ENCODE measurements around the gene MAPK7.
A peak's percentile ranks its signal among the peaks of the same experiment; 100 is the strongest.

The MAPK7 gene

DNA sequence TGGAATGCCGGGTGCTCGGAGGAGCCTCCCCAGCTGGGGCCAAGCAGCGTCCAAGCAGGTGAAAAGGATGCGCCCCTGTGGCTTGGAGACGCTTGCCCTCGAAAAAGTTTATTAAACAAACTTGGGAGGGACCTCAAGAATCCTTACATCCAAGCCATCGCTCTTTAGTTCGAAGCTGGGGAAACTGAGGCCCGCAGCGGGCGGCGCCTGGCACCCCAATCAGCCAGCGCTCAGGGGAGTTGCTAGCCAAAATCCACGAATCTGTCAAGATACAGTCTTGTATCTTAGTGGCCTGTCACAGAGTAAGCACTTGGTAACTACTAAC, 15.2 kb upstream of the MAPK7 start:
- ChIA-PET POLR2A (interaction anchor here (0.9 to 2.0 kb wide), 5 partner anchors 9 to 85 kb away, joined by 3 to 18 read pairs (median 8); partner anchors contain the start of gene MAPK7), CTCF (interaction anchor here (0.6 to 14.4 kb wide), 61 partner anchors 8 to 450 kb away, joined by 3 to 293 read pairs (median 6); partner anchors contain the start of genes MAPK7, MFAP4 and SLC47A1)
- H3K4me3 ChIP-seq (ENCODE audit: low read depth, low read length), result peak overlapping the region; percentile 90
- TF ChIP-seq, protein P1, sequence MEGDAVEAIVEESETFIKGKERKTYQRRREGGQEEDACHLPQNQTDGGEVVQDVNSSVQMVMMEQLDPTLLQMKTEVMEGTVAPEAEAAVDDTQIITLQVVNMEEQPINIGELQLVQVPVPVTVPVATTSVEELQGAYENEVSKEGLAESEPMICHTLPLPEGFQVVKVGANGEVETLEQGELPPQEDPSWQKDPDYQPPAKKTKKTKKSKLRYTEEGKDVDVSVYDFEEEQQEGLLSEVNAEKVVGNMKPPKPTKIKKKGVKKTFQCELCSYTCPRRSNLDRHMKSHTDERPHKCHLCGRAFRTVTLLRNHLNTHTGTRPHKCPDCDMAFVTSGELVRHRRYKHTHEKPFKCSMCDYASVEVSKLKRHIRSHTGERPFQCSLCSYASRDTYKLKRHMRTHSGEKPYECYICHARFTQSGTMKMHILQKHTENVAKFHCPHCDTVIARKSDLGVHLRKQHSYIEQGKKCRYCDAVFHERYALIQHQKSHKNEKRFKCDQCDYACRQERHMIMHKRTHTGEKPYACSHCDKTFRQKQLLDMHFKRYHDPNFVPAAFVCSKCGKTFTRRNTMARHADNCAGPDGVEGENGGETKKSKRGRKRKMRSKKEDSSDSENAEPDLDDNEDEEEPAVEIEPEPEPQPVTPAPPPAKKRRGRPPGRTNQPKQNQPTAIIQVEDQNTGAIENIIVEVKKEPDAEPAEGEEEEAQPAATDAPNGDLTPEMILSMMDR (IDR thresholded peaks at IDR 0.05; ENCODE audit: insufficient read depth, low read length, missing control alignments), result no peak
- no peak for DNase-seq (ENCODE audit: low read depth, low spot score)

DNA sequence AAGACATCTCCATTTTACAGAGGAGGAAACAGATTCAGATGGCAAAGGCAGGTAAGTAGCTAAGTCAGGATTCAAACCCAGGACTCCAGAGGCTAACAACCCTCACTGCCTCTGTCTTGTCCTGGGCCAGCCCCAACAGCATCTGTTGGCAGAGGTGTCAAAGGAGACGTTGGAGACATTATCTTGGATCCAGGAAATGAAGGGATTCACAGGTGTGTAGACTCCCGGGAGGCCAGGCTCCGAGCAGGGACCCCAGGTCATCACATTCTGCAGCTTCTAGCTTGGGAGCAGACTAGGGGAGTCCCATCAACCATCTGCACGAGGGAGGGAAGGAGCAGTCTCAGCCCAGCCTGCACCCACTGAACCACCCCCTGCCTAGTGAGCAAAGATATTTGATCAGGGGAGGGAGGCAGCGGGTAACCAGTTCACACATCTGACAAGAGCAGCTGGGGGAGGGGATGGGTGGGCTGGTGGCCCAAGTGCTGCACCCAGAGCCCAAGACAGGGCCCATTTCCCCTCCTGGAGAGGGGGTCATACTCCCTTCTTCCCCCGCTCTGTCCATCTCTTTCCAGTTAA, 14.8 kb upstream of the MAPK7 start:
- H3K4me3 ChIP-seq (ENCODE audit: low read depth, low read length), result no peak overlapping the region
- POLR2A ChIA-PET, result interaction anchor here (1.7 to 2.0 kb wide), 3 partner anchors 9 to 85 kb away, joined by 8 to 18 read pairs (median 9); partner anchors contain the start of gene MAPK7

DNA sequence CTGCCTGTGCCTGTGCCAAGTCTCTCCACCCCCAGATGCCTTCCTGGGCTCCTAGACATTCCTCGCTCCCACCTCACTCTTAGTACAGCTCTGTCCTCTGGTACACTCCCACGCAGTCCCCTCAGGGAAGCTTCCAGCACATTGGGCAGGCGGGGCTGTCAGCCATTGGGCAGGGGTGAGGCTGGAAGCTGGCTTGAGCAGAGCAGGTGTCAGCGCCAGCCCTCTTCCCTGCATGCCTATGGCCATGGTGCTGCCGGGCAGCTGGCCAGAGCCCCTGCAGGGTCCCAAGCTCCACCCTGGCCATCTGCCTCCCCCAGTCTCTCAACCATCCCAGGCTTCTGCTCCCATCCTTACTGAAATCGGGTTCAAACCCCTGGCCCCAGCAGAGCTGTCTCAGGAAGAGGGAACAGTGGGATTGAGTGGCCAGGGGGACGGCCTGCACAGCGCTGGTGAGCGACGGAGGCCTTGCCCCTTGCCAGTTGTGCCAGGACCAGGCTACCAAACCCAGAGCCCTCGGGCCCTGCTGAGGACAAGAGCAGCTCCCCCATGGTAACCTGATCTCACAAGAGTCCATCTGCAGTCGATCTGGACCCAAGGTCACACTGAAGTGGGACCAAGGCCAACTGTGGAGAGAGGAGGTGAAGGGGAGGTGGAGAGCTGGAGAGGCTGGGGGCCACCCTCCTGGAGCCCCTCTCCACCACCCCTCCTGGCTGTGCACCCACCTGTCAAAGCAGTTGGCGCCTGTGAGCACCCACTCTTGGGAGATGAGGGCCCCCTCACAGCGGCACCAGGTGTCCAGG, 13.4 kb upstream of the MAPK7 start:
- TF ChIP-seq, protein P1 (IDR thresholded peaks at IDR 0.05; ENCODE audit: insufficient read depth, low read length, missing control alignments), result no peak
- no peak for DNase-seq (ENCODE audit: low read depth, low spot score)
- H3K4me3 ChIP-seq (ENCODE audit: low read depth, low read length), result no peak overlapping the region
- ChIA-PET CTCF (interaction anchor here (0.8 to 14.4 kb wide), 14 partner anchors 8 to 402 kb away, joined by 3 to 293 read pairs (median 8); partner anchors contain the start of gene MAPK7), POLR2A (interaction anchor here (0.6 to 1.5 kb wide), 3 partner anchors 13 to 397 kb away, joined by 3 to 4 read pairs (median 3); no protein-coding TSS in a partner anchor)

More for the DNA sequence above, 14.8 kb upstream of the MAPK7 start:
- TF ChIP-seq, protein P1 (IDR thresholded peaks at IDR 0.05; ENCODE audit: insufficient read depth, low read length, missing control alignments), result no peak
- CTCF ChIA-PET, result interaction anchor here (0.6 to 14.4 kb wide), 57 partner anchors 8 to 449 kb away, joined by 3 to 293 read pairs (median 6); partner anchors contain the start of genes MAPK7, MFAP4 and SLC47A1
- DNase-seq (ENCODE audit: low read depth, low spot score), result no peak

DNA sequence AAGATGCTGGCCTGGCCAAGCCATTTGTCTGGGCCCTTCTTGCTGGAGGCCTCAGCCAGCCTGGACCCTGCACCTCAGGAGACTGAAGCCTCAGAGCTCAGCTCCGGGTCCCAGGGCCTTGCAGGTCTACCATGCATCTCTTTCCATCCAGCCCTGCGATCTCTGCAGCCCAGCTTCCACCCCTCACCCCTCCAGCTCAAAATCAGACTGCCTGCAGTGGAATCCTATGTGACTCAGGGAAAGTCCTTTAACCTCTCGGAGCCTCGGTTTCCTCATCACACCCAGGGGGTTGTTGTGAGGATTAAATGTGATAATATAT, 12.8 kb upstream of the MAPK7 start:
- no peak overlapping the region for H3K4me3 ChIP-seq (ENCODE audit: low read depth, low read length)
- CTCF ChIA-PET, result interaction anchor here (0.8 to 14.4 kb wide), 14 partner anchors 9 to 402 kb away, joined by 3 to 293 read pairs (median 6); partner anchors contain the start of gene MAPK7
- DNase-seq (ENCODE audit: low read depth, low spot score), result no peak
- POLR2A ChIA-PET, result interaction anchor here (0.6 to 1.5 kb wide), 3 partner anchors 12 to 397 kb away, joined by 3 to 4 read pairs (median 3); no protein-coding TSS in a partner anchor
- TF ChIP-seq, protein P1 (IDR thresholded peaks at IDR 0.05; ENCODE audit: insufficient read depth, low read length, missing control alignments), result no peak

DNA sequence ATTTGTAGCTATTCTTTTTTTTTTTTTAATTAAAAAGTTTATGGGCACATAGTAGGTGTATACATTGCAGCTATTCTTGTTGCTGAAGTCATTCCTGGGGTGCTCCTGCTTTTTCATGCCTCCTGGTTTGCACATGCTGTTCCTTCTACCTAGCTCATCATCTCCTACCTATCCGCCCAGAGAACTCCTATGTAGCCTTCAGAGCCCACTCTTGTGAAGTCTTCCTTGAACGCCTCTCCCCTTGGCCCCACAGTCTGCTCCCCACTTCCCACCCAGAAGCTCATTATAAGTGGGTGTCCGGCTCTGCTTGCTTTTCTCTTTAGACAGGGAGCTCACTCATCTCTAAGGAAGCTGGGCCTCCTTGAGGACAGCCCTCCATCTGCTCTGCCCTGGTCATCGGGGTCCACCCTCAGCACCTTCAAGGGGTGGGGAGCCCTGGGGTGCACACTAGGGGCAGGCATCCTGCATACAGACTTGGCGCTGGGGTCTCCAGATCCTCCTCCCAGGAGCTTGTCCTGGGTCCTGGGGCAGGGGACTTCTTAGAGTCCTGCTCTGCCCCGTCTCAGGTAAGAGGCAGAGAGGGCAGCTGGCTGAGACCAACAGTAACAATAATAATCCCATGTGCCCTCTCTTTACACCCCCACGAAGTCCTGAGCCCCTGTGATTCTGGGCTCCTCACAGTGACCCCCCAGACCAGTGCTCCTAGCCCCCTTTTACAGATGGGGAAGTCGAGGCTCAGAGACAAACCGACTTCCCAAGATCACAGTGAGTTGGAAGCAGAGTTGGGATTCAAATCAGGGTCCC, 12.3 kb upstream of the MAPK7 start:
- TF ChIP-seq, protein P1 (IDR thresholded peaks at IDR 0.05; ENCODE audit: insufficient read depth, low read length, missing control alignments), result no peak
- POLR2A ChIA-PET, result interaction anchor here (1.1 kb wide), 1 partner anchor 20 kb away, joined by 3 read pairs; no protein-coding TSS in a partner anchor
- no peak for DNase-seq (ENCODE audit: low read depth, low spot score)
- H3K4me3 ChIP-seq (ENCODE audit: low read depth, low read length), result no peak overlapping the region
- CTCF ChIA-PET, result interaction anchor here (0.9 to 14.4 kb wide), 11 partner anchors 9 to 401 kb away, joined by 4 to 293 read pairs (median 10); partner anchors contain the start of gene MAPK7
